Kidney (tissue), 14 donors: ENCODE data around the gene MLC1. TPM values are rescaled to one million over a fixed set of nuclear protein-coding genes. Genes with fewer than 3 reads are reported as not detected.

Experiments
- DNase-seq, 5 donors: peaks; one replicate each; pipeline ENCODE4 v3.0.0-alpha.2; 2013 to 2020
- FAIRE-seq: peaks from 2 replicates; lab custom pipeline; 2012; peaks lifted over from hg19 to GRCh38; lab: Jason Lieb, UNC
- H3K27ac ChIP-seq, 2 donors: one replicate each; pipeline ENCODE4 v1.7.0; 2013; ENCODE audit warnings: low read depth in 2 of 2, low read length in 2 of 2, inconsistent platforms in 1 of 2
- H3K27me3 ChIP-seq: one replicate; pipeline ENCODE4 v1.7.1; 2013; ENCODE audit warnings: low read length, inconsistent platforms; ENCODE audit not compliant: control insufficient read depth, insufficient read depth
- H3K36me3 ChIP-seq, 3 donors: one replicate each; pipeline versions ENCODE4 v1.7.0 to v1.7.1; 2013; ENCODE audit warnings: low read length in 3 of 3, control low read depth in 1 of 3, inconsistent platforms in 1 of 3; ENCODE audit not compliant: insufficient read depth in 3 of 3, control insufficient read depth in 2 of 3
- H3K4me1 ChIP-seq, 3 donors: one replicate each; pipeline versions ENCODE4 v1.7.0 to v1.7.1; 2013; ENCODE audit warnings: low read length in 3 of 3, inconsistent platforms in 1 of 3, low read depth in 1 of 3; ENCODE audit not compliant: control insufficient read depth in 2 of 3, insufficient read depth in 2 of 3
- H3K4me3 ChIP-seq, 3 donors: one replicate each; pipeline versions ENCODE4 v1.7.0 to v1.8.1; 2013; ENCODE audit warnings: low read length in 3 of 3, control low read depth in 1 of 3, inconsistent platforms in 1 of 3
- H3K9ac ChIP-seq, 3 donors: one replicate each; pipeline versions ENCODE4 v1.7.0 to v1.7.1; 2013; ENCODE audit warnings: low read length in 3 of 3, control low read depth in 1 of 3, inconsistent platforms in 1 of 3
- H3K9me3 ChIP-seq, 3 donors: one replicate each; pipeline versions ENCODE4 v1.7.0 to v1.7.1; 2013; ENCODE audit warnings: low read length in 3 of 3, control low read depth in 1 of 3, inconsistent platforms in 1 of 3; ENCODE audit not compliant: control insufficient read depth in 2 of 3, insufficient read depth in 1 of 3
- intact Hi-C: fragments of 100-400 bp; cut with DNase I; formaldehyde crosslinking; loops from one replicate; pipeline ENCODE4 v1.11.1; 2022
- polyA plus RNA-seq: library from polyadenylated mRNA; stranded (reverse); fragments of 350-450 nt; fragmentation: Illumina TruSeq; extraction: RNeasy Lipid Tissue Mini Kit (QIAGEN cat#74804); gene quantifications from one replicate; pipeline ENCODE4 v1.2.3, GENCODE V29; 2014; ENCODE audit warnings: low read depth, low replicate concordance; ENCODE audit not compliant: insufficient read depth
- total RNA-seq: library from RNA; stranded (reverse); fragmentation: NEBNext Ultra II Directional; extraction: Animal tissue kit (Norgen Biotek cat#: 25700); gene quantifications from one replicate; pipeline ENCODE4 v1.2.1, GENCODE V29; 2021
- TF ChIP-seq, protein P1 (sequence below): IDR thresholded peaks from 3 replicates; pipeline ENCODE4 v1.5.1; 2012; ENCODE audit warnings: mild to moderate bottlenecking, moderate library complexity, borderline replicate concordance; ENCODE audit not compliant: insufficient read depth; ENCODE audit errors: extremely low read depth
- donor health status: control.
- donor health status: control.
- donor health status: control.
- donor health status: control.
- donor health status: control.
- donor health status: DM: yes; HTN: yes; CAD: no.
- donor health status: Normal renal cell carcinoma (clear cell type).

Gene MLC1
- total and polyA plus RNA-seq, 2 donors from 2014 or later, result 0.28 TPM; not detected in 1

DNA sequence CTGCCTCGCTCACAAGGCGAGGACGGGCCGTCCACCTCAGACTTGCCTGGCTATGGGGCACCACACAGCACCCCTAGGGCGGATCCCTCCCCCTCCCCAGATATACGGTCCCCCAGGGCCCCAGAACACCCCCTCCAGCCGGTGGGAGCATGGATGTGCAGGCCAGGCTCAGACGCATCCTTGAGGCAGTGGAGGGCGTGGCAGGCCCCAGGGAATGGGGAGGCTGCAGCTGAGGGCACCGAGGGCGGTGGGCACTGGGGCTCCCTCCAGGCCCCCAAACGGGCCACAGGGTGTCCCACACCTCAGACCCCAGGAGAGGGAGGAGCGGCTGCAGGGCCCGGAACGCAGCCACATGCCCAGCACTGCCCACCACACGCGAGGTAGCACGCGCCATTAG lies 39.2 kb downstream of the MLC1 start:
- Histone ChIP-seq H3K4me3 (no peak overlapping the region), H3K27ac (no peak overlapping the region), H3K4me1 (no peaks in the 10 kb centered on the region), H3K9ac (no peak overlapping the region), H3K36me3 (no peaks in the 10 kb centered on the region), H3K27me3 (no peaks in the 10 kb centered on the region), H3K9me3 (no peaks in the 10 kb centered on the region)
- TF ChIP-seq, protein P1, sequence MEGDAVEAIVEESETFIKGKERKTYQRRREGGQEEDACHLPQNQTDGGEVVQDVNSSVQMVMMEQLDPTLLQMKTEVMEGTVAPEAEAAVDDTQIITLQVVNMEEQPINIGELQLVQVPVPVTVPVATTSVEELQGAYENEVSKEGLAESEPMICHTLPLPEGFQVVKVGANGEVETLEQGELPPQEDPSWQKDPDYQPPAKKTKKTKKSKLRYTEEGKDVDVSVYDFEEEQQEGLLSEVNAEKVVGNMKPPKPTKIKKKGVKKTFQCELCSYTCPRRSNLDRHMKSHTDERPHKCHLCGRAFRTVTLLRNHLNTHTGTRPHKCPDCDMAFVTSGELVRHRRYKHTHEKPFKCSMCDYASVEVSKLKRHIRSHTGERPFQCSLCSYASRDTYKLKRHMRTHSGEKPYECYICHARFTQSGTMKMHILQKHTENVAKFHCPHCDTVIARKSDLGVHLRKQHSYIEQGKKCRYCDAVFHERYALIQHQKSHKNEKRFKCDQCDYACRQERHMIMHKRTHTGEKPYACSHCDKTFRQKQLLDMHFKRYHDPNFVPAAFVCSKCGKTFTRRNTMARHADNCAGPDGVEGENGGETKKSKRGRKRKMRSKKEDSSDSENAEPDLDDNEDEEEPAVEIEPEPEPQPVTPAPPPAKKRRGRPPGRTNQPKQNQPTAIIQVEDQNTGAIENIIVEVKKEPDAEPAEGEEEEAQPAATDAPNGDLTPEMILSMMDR, result no peak
- intact Hi-C loops, result no loop called here
- DNase-seq (peak in 2 of 5 donors; percentile 37 to 62), FAIRE-seq (no peak)

DNA sequence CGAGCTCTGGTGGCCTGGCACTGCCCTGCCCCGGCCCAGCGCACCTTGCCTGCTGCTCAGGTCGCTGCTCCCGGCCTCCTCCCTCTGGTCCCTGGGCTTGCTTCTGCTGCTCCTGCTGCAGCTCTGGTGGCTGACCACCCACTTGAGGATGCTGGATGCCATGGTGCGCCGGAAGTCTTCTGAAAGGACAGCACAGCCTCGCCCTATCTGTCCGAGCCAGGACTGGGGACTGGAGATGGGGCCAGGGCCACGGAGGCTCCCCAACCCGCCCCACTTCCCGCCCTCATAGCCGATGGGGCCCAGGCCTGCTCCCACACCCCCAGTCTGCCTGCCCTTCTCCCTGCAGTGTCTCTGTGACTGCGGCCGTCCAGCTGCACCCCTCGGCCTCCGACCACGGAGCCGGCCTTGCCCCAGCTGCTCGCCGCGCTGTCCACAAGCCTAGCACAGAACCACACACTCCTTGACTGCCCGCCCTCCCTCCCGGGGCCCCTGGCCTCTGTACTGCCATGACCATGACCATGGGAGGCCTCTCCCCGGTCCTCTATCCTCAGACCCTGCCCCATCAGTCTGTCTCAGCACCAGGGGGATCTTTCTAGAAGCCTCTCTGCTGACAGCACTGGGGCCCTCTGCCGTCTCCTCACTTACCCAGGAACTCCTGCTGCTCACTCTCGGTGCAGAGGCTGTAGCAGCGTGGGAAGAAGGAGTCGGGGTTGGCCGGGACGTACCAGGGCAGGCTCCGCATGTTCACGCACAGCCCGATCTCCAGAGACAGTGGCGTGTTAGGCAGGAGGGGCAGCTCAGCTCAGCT lies 39.8 kb downstream of the MLC1 start:
- intact Hi-C loops, result no loop called here
- FAIRE-seq (no peak), DNase-seq (peak in 1 of 5 donors; percentile 65)
- no peaks in the 10 kb centered on the region for H3K27me3 ChIP-seq
- no peaks in the 10 kb centered on the region for H3K36me3 ChIP-seq
- H3K9ac ChIP-seq, result no peak overlapping the region
- no peak overlapping the region for H3K27ac ChIP-seq
- TF ChIP-seq, protein P1, result no peak
- H3K4me3 ChIP-seq, result no peak overlapping the region
- no peaks in the 10 kb centered on the region for H3K4me1 ChIP-seq
- H3K9me3 ChIP-seq, result no peaks in the 10 kb centered on the region

DNA sequence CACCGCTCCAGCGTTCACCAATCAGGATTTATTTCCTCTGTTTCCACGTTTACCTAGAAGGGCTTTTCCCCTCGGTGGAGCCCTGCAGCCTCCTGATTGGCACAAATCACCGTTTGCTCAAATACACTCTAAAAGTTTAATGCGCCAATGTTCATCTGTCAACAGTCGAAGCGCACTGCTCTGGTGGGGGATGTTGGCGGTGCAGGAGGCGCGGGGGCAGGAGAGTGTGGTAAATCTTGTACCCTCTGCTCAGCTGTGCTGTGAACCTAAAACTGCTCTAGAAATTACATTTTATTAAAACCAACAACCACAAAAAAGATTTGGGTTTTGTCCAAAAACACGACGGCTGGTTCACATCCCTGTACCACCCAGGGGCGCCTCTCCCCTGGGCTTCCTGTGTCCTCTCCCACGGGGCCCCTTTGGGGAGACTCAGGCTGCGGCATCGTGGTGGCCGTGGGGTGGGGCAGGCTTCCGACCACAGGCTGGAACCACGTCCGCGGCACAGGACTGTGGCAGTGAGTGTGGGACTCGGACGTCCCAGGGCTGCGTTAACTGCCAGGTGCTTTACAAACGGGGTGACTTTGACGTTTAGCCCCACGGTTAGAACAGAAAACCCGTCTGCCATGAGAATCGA lies 40.6 kb downstream of the MLC1 start:
- H3K27ac ChIP-seq, result no peak overlapping the region
- no peaks in the 10 kb centered on the region for H3K27me3 ChIP-seq
- H3K9ac ChIP-seq, result no peak overlapping the region
- no peaks in the 10 kb centered on the region for H3K36me3 ChIP-seq
- no peaks in the 10 kb centered on the region for H3K9me3 ChIP-seq
- DNase-seq, result peak in 1 of 5 donors; percentile 28
- no peak overlapping the region for H3K4me3 ChIP-seq
- no peaks in the 10 kb centered on the region for H3K4me1 ChIP-seq
- FAIRE-seq, result no peak
- TF ChIP-seq, protein P1, result no peak
- intact Hi-C loops, result no loop called here
